Upper lobe of left lung (tissue), 4 donors: ENCODE results near the gene C1orf21.

ENCODE experiments used
- CTCF ChIP-seq, 6 experiments: fragments of 450-650 bp in 4 of 6; fragments of 200-600 bp in 2 of 6; sonication (generic) in 2 of 6; IDR thresholded peaks; one replicate each; pipeline ENCODE4 v1.5.1; 2016 to 2019; ENCODE audit warnings: antibody characterized with exemption in 6 of 6
- EP300 ChIP-seq, 4 donors: sonication (generic); formaldehyde crosslinking; IDR thresholded peaks; one replicate each; pipeline ENCODE4 v1.5.1; 2017; ENCODE audit warnings: antibody characterized with exemption in 4 of 4, control low read depth in 2 of 4
- POLR2A ChIP-seq, 4 donors: fragments of 450-650 bp; IDR thresholded peaks; one replicate each; pipeline ENCODE4 v1.5.1; 2016 to 2017; ENCODE audit warnings: antibody characterized with exemption in 4 of 4, mild to moderate bottlenecking in 2 of 4
- POLR2AphosphoS5 ChIP-seq, 2 donors: sonication (generic); formaldehyde crosslinking; IDR thresholded peaks; one replicate each; pipeline ENCODE4 v1.5.1; 2017; ENCODE audit warnings: antibody characterized with exemption in 2 of 2

GRCh38 chr1:184438363-184438762 is 51.5 kb downstream of the C1orf21 start:
- TF ChIP-seq CTCF (IDR thresholded peaks at IDR 0.05): no peak
- no peak for TF ChIP-seq POLR2A (IDR thresholded peaks at IDR 0.05)
- TF ChIP-seq POLR2AphosphoS5 (IDR thresholded peaks at IDR 0.05): no peak
- TF ChIP-seq EP300 (IDR thresholded peaks at IDR 0.05): no peak
